ENCODE results near the gene SETD7. TPM values are rescaled to one million over a fixed set of nuclear protein-coding genes. Genes with fewer than 3 reads are reported as not detected.
A peak's percentile ranks its signal among the peaks of the same experiment; 100 is the strongest.

SETD7 gene
- total RNA-seq, 4 donors from 2014 or later: 19.7 to 31.3 (median 24.8) TPM

GRCh38 chr4:139563515-139563914 lies 7.5 kb upstream of the SETD7 start:
- in situ Hi-C loops (cut with MboI; ENCODE audit: low pct_ligation_motif_present in 1 of 4, low pct_unique_long_range_greater_than_20kb in 1 of 4, low sequenced_read_pairs in 3 of 4): no loop called here
- Histone ChIP-seq H3K4me3 (no peak overlapping the region), H3K4me1 (peaks cover 0 to 17% (median 6%) of the 10 kb centered on the region in 4 donors), H3K36me3 (no peaks in the 10 kb centered on the region), H3K27ac (no peak overlapping the region), H3K27me3 (no peaks in the 10 kb centered on the region), H3K9me3 (no peaks in the 10 kb centered on the region)
- no peak for DNase-seq
- 93 to 100% methylated on average over 1 to 2 of the region's 2 CpGs for WGBS, 2 donors (ENCODE audit: low coverage in 1 of 2)
- intact Hi-C loops (cut with DNase I; ENCODE audit: low total_unique reads): no loop called here
- no peak for TF ChIP-seq POLR2A (IDR thresholded peaks at IDR 0.05)
- no peak for TF ChIP-seq POLR2AphosphoS5 (IDR thresholded peaks at IDR 0.05)
- TF ChIP-seq EP300 (IDR thresholded peaks at IDR 0.05; ENCODE audit: low read depth): no peak
- no peak for TF ChIP-seq CTCF (IDR thresholded peaks at IDR 0.05)

- H3K4me3 ChIP-seq: no peak overlapping the region
- in situ Hi-C loops (cut with MboI; ENCODE audit: low pct_ligation_motif_present in 1 of 4, low pct_unique_long_range_greater_than_20kb in 1 of 4, low sequenced_read_pairs in 3 of 4): no loop called here
- H3K4me1 ChIP-seq: peaks cover 0 to 24% (median 10%) of the 10 kb centered on the region in 4 donors
- intact Hi-C loops (cut with DNase I; ENCODE audit: low total_unique reads): no loop called here
- no peak for DNase-seq
- H3K9me3 ChIP-seq: no peaks in the 10 kb centered on the region
- no peaks in the 10 kb centered on the region for H3K36me3 ChIP-seq
- H3K27me3 ChIP-seq: no peaks in the 10 kb centered on the region
- TF ChIP-seq POLR2A (IDR thresholded peaks at IDR 0.05) (no peak), EP300 (IDR thresholded peaks at IDR 0.05; ENCODE audit: low read depth) (no peak), CTCF (IDR thresholded peaks at IDR 0.05) (no peak), POLR2AphosphoS5 (IDR thresholded peaks at IDR 0.05) (no peak)
- WGBS, 2 donors (ENCODE audit: low coverage in 1 of 2): 92 to 100% methylated on average over 3 of the region's 3 CpGs
- no peak overlapping the region for H3K27ac ChIP-seq
Measured at GRCh38 chr4:139562839-139563238, 6.8 kb upstream of the SETD7 start.

- Histone ChIP-seq H3K36me3 (no peaks in the 10 kb centered on the region), H3K27ac (no peak overlapping the region), H3K4me3 (no peak overlapping the region), H3K4me1 (peaks cover 6 to 31% (median 17%) of the 10 kb centered on the region in 4 donors), H3K27me3 (no peaks in the 10 kb centered on the region), H3K9me3 (no peaks in the 10 kb centered on the region)
- 82 to 83% methylated on average over 3 of the region's 3 CpGs for WGBS, 2 donors (ENCODE audit: low coverage in 1 of 2)
- in situ Hi-C loops (cut with MboI; ENCODE audit: low pct_ligation_motif_present in 1 of 4, low pct_unique_long_range_greater_than_20kb in 1 of 4, low sequenced_read_pairs in 3 of 4) (no loop called here), intact Hi-C loops (cut with DNase I; ENCODE audit: low total_unique reads) (no loop called here)
- TF ChIP-seq POLR2A (IDR thresholded peaks at IDR 0.05) (no peak), EP300 (IDR thresholded peaks at IDR 0.05; ENCODE audit: low read depth) (no peak), POLR2AphosphoS5 (IDR thresholded peaks at IDR 0.05) (no peak), CTCF (IDR thresholded peaks at IDR 0.05) (no peak)
- DNase-seq: no peak
Measured at GRCh38 chr4:139562067-139562684, 6.2 kb upstream of the SETD7 start.

GRCh38 chr4:139560406-139561104 lies 4.5 kb upstream of the SETD7 start:
- Histone ChIP-seq H3K27ac (peak overlapping the region; percentile 33 to 52 (median 46)), H3K4me3 (no peak overlapping the region), H3K27me3 (no peaks in the 10 kb centered on the region), H3K4me1 (peaks cover 6 to 32% (median 20%) of the 10 kb centered on the region in 4 donors), H3K36me3 (no peaks in the 10 kb centered on the region), H3K9me3 (no peaks in the 10 kb centered on the region)
- in situ Hi-C loops (cut with MboI; ENCODE audit: low pct_ligation_motif_present in 1 of 4, low pct_unique_long_range_greater_than_20kb in 1 of 4, low sequenced_read_pairs in 3 of 4): no loop called here
- TF ChIP-seq POLR2A (IDR thresholded peaks at IDR 0.05) (no peak), POLR2AphosphoS5 (IDR thresholded peaks at IDR 0.05) (no peak), CTCF (IDR thresholded peaks at IDR 0.05) (no peak), EP300 (IDR thresholded peaks at IDR 0.05; ENCODE audit: low read depth) (no peak)
- no peak for DNase-seq
- intact Hi-C loops (cut with DNase I; ENCODE audit: low total_unique reads): no loop called here
- 39 to 48% methylated on average over 6 of the region's 6 CpGs for WGBS, 2 donors (ENCODE audit: low coverage in 1 of 2)
